Amniotic stem cell (primary cell): ENCODE data around the gene SCT.

Source experiments
- DNase-seq: peaks from one replicate; lab custom pipeline; 2025; lab: John Stamatoyannopoulos, UW

Gene SCT

DNA sequence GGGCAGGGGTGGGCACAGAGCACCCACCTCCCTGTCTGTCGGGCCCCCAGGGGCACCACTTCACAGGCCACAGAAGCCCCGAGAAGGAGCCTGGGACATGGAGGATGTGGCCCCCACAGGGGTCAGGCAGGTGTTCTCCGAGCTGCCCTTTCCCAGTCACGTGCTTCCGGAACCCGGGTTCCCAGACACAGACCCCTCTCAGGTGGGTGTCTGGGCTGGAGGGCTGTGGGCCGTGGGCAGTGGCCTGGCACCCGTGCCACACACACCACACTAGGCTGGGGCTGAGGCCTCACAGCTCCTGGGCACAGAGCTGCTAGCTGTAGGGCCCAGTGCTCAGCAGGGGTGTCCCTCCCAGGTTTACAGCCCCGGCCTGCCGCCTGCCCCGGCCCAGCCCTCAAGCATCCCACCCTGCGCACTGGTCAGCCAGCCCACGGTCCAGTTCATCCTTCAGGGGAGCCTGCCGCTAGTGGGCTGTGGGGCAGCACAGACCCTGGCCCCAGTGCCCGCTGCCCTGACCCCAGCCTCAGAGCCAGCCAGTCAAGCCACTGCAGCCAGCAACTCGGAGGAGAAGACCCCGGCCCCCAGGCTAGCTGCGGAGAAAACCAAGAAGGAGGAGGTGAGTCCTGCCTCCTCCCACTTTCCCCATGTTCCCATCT is 16.7 kb downstream of the SCT start:
- no peak for DNase-seq

DNA sequence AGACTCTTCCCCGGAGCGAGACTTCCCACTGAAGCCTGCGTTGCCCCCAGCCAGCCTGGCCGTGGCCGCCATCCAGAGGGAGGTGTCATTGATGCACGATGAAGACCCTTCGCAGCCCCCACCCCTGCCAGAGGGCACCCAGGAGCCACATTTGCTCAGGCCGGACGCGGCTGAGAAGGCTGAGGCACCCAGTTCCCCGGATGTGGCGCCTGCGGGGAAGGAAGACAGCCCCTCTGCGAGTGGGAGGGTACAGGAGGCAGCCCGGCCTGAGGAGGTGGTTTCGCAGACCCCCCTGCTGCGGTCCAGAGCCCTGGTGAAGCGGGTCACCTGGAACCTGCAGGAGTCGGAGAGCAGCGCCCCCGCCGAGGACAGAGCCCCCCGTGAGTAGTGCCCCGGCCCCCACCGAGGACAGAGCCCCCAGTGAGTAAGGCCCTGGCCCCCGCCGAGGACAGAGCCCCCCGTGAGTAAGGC is 17.6 kb downstream of the SCT start:
- DNase-seq: no peak

DNA sequence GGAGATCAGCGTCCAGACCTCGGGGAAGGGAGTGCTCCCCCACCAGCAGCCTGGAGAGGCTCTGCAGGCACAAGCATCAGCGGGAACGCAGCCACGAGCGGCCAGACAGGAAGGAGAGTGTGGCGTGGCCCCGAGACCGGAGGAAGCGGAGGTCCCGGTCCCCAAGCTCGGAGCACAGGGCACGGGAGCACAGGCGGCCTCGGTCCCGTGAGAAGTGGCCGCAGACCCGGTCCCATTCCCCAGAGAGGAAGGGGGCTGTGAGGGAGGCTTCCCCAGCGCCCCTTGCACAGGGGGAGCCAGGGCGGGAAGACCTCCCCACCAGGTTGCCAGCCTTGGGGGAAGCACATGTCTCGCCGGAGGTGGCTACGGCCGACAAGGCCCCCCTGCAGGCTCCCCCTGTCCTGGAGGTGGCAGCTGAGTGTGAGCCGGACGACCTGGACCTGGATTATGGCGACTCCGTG is 18.2 kb downstream of the SCT start:
- no peak for DNase-seq

DNA sequence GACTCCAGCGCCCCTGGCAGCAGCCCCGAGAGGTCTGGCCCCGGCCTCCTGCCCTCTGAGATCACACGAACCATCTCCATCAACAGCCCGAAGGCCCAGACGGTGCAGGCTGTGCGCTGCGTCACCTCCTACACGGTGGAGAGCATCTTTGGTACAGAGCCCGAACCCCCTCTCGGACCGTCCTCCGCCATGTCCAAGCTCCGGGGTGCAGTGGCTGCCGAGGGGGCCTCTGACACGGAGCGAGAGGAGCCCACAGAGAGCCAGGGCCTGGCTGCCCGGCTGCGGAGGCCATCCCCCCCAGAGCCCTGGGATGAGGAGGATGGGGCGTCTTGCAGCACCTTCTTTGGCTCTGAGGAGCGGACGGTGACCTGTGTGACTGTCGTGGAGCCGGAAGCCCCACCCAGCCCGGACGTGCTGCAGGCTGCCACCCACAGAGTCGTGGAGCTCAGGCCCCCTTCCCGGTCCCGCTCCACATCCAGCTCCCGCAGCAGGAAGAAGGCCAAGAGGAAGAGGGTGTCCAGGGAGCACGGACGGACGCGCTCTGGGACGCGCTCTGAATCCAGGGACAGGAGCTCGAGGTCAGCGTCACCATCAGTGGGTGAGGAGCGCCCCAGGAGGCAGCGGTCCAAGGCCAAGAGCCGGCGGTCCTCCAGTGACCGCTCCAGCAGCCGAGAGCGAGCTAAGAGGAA is 18.9 kb downstream of the SCT start:
- no peak for DNase-seq

DNA sequence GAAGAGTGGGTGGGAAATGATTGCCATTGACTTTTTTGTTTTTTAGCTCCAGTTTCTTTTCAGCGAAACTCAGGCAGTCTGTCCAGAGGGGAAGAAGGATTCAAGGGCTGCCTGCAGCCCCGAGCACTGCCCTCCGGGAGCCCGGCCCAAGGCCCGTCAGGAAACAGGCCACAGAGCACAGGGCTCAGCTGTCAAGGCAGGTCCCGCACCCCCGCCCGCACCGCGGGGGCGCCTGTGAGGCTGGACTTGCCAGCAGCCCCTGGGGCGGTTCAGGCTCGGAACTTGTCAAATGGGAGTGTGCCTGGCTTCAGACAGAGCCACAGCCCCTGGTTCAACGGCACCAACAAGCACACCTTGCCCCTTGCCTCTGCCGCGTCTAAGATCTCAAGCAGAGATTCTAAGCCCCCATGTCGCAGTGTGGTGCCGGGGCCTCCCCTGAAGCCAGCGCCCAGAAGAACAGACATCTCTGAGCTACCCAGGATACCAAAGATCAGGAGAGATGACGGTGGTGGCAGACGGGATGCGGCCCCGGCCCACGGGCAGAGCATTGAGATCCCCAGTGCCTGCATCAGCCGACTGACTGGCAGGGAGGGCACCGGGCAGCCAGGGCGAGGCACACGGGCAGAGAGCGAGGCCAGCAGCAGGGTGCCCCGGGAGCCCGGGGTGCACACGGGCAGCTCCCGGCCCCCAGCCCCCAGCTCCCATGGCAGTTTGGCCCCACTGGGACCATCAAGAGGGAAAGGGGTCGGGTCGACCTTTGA is 19.8 kb downstream of the SCT start:
- DNase-seq: no peak

DNA sequence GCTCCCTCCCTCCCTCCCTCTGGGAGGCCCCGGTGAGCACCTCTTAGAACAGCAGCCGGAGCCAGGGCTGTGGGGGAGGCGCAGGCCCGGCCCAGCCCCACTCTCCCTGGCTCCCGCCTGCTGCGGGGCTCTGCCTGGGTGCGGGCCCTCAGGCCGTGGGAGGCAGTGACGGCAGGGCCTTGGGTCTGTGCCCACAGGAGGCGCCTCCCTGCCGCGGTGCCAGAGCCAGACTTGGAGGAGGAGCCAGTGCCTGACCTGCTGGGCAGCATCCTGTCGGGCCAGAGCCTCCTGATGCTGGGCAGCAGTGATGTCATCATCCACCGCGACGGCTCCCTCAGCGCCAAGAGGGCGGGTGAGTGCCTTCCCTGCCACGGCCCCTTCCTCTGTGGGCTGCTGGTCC is 20.7 kb downstream of the SCT start:
- no peak for DNase-seq

DNA sequence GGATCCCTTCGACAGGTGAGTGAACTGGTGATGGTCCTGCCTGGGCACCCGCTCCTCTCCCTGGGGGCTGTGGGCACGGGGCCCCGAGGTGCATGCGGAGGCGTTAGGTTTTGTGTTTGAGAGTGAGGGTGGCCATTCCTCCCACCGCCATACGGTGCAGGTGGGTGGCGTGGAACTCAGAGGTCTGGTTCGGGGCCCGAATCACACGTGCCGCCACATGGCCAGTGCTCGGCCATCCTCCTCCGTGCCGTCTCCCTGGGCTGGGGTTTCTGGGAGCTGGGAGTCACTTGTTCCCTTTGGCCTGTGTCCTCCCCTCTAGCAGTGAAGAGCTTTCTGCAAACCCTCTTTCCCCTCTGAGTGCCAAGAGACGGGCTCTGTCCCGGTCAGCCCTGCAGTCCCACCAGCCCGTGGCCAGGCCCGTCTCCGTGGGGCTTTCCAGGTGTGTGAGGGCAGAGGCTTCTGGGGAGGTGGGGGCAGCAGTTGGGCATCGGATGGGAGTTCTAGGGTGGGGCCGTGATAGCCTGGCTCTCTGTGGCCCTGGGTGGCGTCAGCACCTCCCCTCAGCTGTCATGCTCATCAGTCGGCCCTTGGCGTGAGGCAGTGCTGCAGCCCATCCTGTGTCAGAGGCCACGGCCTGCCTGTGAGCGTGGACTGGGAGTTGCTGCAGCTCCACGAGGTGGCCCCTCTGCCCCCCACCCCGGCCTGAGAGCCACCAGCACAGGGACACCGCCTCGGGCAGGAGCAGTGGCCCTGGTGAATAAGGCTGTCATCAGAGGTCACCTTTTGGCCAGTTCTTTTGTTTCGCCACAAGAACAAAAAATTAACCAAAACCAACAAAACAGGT is 21.5 kb downstream of the SCT start:
- DNase-seq: no peak

DNA sequence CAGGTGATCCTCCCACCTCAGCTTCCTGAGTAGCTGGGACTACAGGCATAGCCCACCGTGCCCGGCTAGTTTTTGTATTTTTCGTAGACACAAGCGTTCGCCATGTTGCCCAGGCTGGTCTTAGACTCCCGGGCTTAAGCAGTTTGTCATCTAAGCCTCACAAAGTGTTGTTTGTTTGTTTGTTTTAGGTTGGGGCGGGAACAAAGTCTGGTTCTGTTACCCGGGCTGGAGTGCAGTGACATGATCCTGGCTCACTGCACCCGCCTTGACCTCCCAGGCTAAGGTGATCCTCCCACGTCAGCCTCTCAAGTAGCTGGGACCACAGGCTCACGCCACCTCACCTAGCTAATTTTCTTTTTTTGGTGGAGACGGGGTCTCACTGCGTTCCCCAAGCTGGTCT is 23.8 kb downstream of the SCT start:
- DNase-seq: no peak

DNA sequence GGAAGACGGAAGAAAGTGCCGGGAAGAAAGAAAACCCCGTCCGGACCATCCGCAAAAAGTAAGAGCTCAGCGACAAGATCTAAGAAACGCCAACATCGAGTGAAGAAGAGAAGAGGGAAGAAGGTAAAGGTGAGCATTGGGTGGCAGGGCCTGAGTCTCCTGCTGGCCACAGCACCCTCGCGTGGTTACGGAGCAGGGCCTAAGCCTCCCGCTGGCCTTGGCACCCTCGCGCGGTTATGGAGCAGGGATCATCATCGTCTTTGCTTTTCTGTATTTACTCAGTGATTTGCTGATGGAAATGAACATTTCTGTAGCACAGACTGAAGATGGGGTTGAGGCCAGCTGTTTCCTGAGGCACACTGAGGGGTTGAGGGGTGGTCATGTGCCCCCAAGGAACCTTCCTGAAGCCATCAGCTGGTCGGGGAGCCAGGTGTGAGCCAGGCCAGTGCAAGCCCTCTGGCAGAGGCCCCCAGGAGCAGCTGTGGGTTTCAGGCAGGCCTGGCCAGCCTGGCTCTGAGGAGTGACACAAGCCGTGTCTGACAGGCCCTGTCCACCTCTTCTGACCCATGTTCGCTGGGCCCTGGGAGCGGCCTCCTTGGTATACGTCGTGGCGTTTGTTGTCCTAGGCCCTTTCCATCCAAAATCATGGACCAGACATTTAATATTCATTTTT is 25.3 kb downstream of the SCT start:
- DNase-seq: no peak

DNA sequence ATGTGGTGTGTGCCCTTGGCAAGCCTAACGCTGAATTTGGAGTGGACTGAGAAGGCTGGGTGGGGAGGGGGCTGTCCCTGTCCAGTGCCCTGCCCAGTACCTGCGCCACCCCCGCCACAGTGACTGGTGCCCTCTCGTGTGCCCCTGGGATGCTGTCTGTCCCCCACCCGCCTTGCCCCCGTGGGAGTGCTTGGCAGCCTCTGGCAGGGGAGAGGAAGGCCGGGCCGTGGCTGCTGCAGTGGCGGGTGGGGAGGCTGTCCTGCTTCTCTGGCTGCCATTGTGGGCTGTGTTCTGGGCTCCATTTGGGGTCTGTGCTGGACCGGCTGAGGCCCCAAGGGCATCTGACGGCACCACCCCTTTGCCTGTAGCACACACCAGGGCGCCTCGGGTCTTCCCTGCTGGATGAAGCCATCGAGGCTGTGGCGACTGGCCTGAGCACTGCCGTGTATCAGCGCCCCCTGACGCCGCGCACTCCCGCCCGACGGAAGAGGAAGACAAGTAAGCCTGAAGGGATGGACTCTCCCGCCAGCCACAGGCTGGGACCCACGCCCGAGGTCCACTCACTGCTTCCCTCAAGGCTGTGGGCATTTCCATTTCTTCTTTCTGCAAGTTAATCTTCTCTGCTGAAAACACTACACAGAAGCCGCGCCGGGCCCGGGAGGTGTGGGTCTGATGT is 28.8 kb downstream of the SCT start:
- DNase-seq: no peak

DNA sequence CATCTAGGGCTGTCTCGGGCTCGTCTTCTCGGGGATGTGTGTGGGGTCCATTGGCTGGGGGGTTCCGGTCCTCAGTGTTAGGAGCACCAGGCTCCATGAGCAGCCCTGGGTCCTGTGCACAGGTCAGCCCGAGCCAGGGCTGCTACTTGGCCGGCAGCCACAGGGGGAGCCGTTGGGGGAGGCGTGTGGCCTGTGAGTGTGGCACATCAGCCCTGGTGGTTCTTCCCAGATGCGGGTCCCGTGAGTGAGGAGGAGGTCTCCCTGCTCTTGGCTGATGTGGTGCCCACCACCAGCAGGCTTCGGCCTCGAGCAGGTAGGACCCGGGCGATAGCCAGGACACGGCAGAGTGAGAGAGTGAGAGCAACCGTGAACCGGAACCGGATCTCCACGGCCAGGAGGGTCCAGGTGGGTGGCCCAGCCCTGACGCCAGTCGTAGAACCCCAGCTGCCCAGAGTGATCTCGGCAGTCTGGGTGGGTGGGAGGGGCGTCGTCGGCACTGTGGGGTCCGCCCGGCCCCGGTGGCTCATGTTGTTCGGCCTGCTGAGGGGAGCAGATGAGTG is 29.7 kb downstream of the SCT start:
- DNase-seq: no peak

DNA sequence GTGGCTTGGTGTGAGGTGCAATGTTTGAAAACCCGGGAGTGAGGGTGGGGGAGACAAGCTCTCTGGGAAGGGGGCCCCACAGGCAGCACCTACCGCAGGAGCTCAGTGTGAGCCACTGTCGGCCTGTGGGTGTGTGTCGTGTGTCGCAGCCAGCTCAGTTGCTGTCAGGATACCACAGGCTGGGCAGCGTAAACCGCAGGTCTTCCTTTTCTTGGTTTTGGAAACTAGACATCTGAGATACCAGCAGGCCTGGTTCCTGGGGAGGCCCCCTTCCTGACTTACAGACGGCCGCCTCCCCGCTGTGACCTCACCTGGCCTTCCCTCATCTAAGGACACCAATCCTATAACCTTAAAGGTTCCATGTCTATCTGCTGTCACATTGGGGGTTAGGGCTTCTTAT is 30.6 kb downstream of the SCT start:
- no peak for DNase-seq

DNA sequence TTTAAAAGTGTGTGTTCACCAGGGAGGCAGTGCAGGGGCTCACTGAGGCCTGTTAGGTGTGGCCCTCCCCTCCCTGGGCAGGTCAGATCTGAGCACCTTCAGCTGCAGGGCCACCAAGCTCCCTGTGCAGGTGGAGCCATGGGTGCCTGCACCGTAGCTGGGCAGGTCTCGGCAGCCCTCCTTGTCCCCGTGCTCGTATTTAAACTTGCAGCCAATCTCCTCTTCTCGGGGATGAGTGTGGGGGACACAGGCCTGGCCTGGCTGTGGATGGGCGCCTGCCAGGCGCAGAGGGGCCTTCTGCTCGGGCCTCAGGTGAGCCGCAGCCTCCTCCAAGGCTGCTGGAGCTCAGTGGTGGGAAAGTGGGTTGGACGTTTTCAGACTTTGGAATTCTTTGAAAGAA is 31.6 kb downstream of the SCT start:
- no peak for DNase-seq

DNA sequence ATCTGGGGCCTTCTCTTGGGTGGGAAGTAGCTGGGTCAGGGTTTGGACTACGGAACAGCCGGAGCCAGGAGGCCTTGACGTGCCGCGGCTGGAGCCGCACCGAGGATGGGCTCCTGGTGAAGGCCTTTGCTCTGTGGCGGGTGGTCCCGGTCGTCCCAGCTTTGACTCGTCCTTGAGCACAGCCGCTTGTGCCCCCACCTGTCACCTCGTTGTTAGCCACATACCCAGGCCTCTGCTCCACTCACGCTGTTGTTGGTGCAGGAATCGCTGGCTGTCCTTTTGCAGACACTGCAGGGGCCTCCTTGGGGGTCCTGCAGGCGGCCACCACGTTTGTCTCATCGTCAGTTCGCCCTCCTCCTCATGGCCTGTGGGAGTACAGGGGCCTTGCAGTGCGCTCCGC is 33.6 kb downstream of the SCT start:
- DNase-seq: no peak

DNA sequence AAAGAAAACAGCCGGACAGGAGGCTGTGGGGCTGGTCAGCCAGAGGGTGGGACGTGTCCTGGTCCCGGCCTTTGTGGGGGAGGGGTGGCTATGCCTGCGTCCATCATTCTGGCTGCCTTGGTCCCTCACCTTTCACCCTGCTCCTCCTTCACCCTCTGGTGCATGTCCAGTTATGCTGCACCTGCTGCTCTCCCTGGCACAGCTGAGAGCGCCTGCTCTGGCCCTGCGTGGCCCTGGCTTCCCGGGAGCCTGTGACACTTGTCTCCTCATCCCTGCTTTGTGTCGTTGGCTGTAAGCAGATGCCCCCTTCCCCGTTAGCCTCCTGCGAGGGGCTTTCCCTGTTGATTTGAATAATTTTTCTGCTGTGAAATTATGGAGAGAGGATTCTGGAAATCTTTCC is 34.1 kb downstream of the SCT start:
- DNase-seq: no peak

DNA sequence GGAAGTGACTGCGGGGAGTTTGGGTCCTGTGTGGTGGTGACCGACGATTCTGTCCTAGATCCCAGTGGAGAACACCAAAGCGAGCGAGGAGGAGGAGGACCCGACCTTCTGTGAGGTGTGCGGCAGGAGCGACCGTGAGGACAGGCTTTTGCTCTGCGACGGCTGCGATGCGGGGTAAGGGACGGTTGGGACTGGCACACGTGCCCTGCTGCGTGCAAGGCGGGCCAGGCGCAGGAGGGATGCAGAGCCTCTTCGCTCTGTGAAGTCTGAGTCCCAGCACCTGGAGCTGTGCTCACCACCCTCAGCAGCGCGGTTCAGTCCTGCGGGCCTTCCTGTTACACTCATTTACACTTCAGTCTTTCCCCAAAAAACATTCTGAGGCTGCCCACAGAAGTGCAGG is 34.5 kb downstream of the SCT start:
- no peak for DNase-seq

DNA sequence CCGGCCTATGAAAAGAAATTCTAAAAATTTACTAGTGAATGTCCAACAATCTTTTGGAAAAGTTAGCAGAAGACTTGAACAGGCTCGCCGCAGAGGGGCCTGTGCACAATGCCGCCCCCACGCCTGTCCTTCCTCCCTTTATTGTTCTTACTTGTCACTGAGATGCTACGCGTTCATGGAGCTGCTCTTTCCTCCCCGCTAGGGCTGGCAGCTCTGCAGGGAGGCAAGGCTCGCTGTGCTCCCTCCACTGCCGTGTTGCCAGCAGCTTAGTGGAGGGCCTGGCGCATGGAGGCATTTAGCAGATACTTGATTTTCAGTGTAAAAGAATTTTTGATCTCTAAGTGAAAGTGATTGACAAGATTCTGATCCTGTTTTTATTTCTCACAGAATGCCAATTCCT is 36.0 kb downstream of the SCT start:
- DNase-seq: no peak

DNA sequence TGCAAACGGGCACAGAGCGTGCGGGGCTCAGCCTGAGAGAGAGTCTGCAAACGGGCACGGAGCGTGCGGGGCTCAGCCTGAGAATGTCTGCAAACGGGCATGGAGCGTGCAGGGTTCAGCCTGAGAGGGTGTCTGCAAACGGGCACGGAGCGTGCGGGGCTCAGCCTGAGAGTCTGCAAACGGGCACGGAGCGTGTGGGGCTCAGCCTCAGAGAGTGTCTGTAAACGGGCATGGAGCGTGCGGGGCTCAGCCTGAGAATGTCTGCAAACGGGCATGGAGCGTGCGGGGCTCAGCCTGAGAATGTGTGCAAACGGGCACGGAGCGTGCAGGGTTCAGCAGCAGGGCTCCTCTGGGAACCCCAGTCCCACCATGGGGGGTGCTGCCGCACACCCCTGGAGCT is 37.2 kb downstream of the SCT start:
- DNase-seq: no peak

DNA sequence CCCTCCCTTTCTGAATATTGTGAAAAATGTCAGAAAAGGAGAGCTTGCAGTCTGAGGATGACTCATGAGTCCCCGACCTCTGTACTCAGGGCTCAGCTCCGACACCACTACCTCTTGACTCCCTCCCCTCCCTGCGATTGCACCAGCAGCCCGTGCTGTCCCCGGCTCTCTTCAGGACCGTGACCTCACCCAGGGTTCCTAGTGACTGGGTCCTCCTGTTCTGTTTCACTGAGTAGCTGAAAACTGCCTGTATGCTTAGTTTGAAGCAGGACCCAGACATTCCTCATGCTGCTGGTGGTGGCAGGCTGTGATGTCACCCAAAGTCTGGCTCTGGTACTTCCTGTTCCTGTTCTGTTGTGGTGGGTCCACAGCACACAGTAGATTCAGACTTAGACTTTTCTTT is 39.0 kb downstream of the SCT start:
- no peak for DNase-seq

DNA sequence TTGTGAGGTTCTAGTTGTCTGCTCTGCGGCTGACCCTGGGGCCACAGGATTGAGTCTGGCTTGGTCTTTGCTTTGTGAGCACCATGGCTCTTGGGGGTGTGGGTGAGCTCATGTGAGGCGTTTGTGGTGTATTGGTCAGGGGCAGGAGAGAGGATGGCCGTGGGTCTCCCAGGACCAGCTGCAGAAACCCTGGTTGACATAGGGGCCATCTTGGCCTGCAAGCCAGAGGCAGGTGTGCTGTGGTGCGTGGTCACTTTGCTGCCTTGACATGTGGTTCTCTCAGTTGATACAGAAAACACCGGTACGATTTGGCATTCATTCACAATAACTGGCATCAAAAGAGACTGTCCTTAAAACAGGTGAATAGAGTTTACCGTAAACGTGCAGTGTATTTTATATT is 39.4 kb downstream of the SCT start:
- DNase-seq: no peak
